HepG2 (cell line): ENCODE measurements around the gene OTUD4. TPM values are rescaled to one million over a fixed set of nuclear protein-coding genes. Genes with fewer than 3 reads are reported as not detected.

Experiments used
- AGO2 ChIP-seq: fragments of 200-400 bp; formaldehyde crosslinking; optimal IDR thresholded peaks from 2 replicates; pipeline ENCODE3; 2017; ENCODE audit warnings: mild to moderate bottlenecking, low read depth, low read length, moderate library complexity
- ASH2L ChIP-seq: fragments of 300-600, 200-600 bp; sonication (generic); IDR thresholded peaks from 2 replicates; pipeline ENCODE4 v1.7.0; 2017; ENCODE audit warnings: low read depth, mild to moderate bottlenecking, moderate library complexity, mixed read lengths, low read length; ENCODE audit not compliant: insufficient read length
- CEBPB ChIP-seq: IDR thresholded peaks from 2 replicates; pipeline ENCODE4 v1.6.1; 2011; ENCODE audit warnings: low read depth, low read length, improper control_type of control experiment, borderline replicate concordance
- KAT8 ChIP-seq: IDR thresholded peaks from 2 replicates; pipeline ENCODE4 v1.6.1; 2016; ENCODE audit warnings: missing genetic modification reagents, missing compliant biosample characterization
- KDM2A ChIP-seq: sonication (generic); formaldehyde crosslinking; IDR thresholded peaks from 2 replicates; pipeline ENCODE4 v1.4.0; 2020; ENCODE audit warnings: low read depth, missing genetic modification reagents, borderline replicate concordance
- KDM3A ChIP-seq: IDR thresholded peaks from 2 replicates; pipeline ENCODE4 v1.6.1; 2018; ENCODE audit warnings: low read depth, missing compliant biosample characterization
- NCOA2 ChIP-seq: sonication (generic); formaldehyde crosslinking; IDR thresholded peaks from 2 replicates; pipeline ENCODE4 v1.8.0; 2022; ENCODE audit warnings: inconsistent platforms
- NFKB2 ChIP-seq: sonication (generic); formaldehyde crosslinking; IDR thresholded peaks from 2 replicates; pipeline ENCODE4 v1.4.0; 2020; ENCODE audit warnings: missing genetic modification reagents, borderline replicate concordance
- NFKBIZ ChIP-seq: IDR thresholded peaks from 2 replicates; pipeline ENCODE4 v1.6.1; 2018; ENCODE audit warnings: missing genetic modification reagents, missing compliant biosample characterization
- POLR2G ChIP-seq: fragments of 200-400 bp; formaldehyde crosslinking; IDR thresholded peaks from 2 replicates; pipeline ENCODE4 v1.6.1; 2018; ENCODE audit warnings: mild to moderate bottlenecking, low read depth, low read length, moderate library complexity
- RARA ChIP-seq: IDR thresholded peaks from 2 replicates; pipeline ENCODE4 v1.6.1; 2016; ENCODE audit warnings: missing genetic modification reagents, missing compliant biosample characterization
- RARG ChIP-seq: sonication (generic); formaldehyde crosslinking; IDR thresholded peaks from 2 replicates; pipeline ENCODE4 v1.4.0; 2020; ENCODE audit warnings: low read depth, mild to moderate bottlenecking, missing genetic modification reagents
- RBM22 ChIP-seq: fragments of 200-400 bp; formaldehyde crosslinking; optimal IDR thresholded peaks from 2 replicates; pipeline ENCODE3; 2017; ENCODE audit warnings: mild to moderate bottlenecking, low read length, moderate library complexity
- TAF1 ChIP-seq: sonication (generic); formaldehyde crosslinking; IDR thresholded peaks from 2 replicates; pipeline ENCODE4 v1.4.0; 2020; ENCODE audit warnings: missing genetic modification reagents
- TEAD3 ChIP-seq: optimal IDR thresholded peaks from 2 replicates; pipeline ENCODE3; 2016; ENCODE audit warnings: borderline replicate concordance
- ZBTB14 ChIP-seq: sonication (generic); formaldehyde crosslinking; IDR thresholded peaks from 2 replicates; pipeline ENCODE4 v1.4.0; 2020; ENCODE audit warnings: missing genetic modification reagents
- ZFP41 ChIP-seq: sonication (generic); formaldehyde crosslinking; IDR thresholded peaks from 2 replicates; pipeline ENCODE4 v1.4.0; 2020; ENCODE audit warnings: mild to moderate bottlenecking, missing genetic modification reagents, borderline replicate concordance
- ZNF225 ChIP-seq: sonication (generic); formaldehyde crosslinking; IDR thresholded peaks from 2 replicates; pipeline ENCODE4 v1.4.0; 2020; ENCODE audit warnings: mild to moderate bottlenecking, missing genetic modification reagents
- ZNF337 ChIP-seq: sonication (generic); formaldehyde crosslinking; IDR thresholded peaks from 2 replicates; pipeline ENCODE4 v1.5.1; 2020; ENCODE audit warnings: missing genetic modification reagents, low read depth, mild to moderate bottlenecking, borderline replicate concordance
- ZNF503 ChIP-seq: sonication (generic); formaldehyde crosslinking; IDR thresholded peaks from 2 replicates; pipeline ENCODE4 v1.4.0; 2020; ENCODE audit warnings: missing genetic modification reagents
- ZNF83 ChIP-seq: sonication (generic); formaldehyde crosslinking; IDR thresholded peaks from 2 replicates; pipeline ENCODE4 v1.4.0; 2020; ENCODE audit warnings: missing genetic modification reagents, mild to moderate bottlenecking, borderline replicate concordance
- ZNF839 ChIP-seq: sonication (generic); formaldehyde crosslinking; IDR thresholded peaks from 2 replicates; pipeline ENCODE4 v1.4.0; 2020; ENCODE audit warnings: missing genetic modification reagents, mild to moderate bottlenecking, borderline replicate concordance
- polyA plus RNA-seq, 8 experiments: library from polyadenylated mRNA; depleted of rRNA in 3 of 8; stranded (reverse) in 7 of 8; unstranded in 1 of 8; fragments of >200 nt; fragmentation: Illumina TruSeq in 4 of 8; extraction: Trizol in 4 of 8; gene quantifications; 2 replicates each; pipeline versions ENCODE4 v1.2.1 to v1.2.3, GENCODE V29; 2011 to 2016; ENCODE audit warnings: low read depth in 4 of 8, missing spikeins in 1 of 8, mixed read lengths in 1 of 8; ENCODE audit not compliant: insufficient read depth in 1 of 8
- total RNA-seq, 5 experiments: library from RNA; depleted of rRNA; stranded (reverse); fragments of >200 nt; fragmentation: Illumina TruSeq; extraction: Trizol; gene quantifications; 2 replicates each; pipeline ENCODE4 v1.2.3, GENCODE V29; 2016; ENCODE audit warnings: low read depth in 1 of 5
- TF ChIP-seq, protein P1 (sequence below): sonication (generic); formaldehyde crosslinking; IDR thresholded peaks from 2 replicates; pipeline ENCODE4 v1.4.0; 2020; ENCODE audit warnings: missing genetic modification reagents
- TF ChIP-seq, protein P2 (sequence below): sonication (generic); formaldehyde crosslinking; IDR thresholded peaks from 2 replicates; pipeline ENCODE4 v1.8.0; 2022; ENCODE audit warnings: missing genetic modification reagents, low read depth, mild to moderate bottlenecking, borderline replicate concordance

OTUD4 gene
- total and polyA plus RNA-seq, 2 of the 13 experiments (the other 11 are each of a cell fraction or from before 2014, with no cell fraction given) = 16.1 to 18.0 TPM

- no peak for TF ChIP-seq AGO2
- TF ChIP-seq ZFP41 (CRISPR knock-in tag) = no peak
- no peak for TF ChIP-seq KAT8
- peak; percentile 37 for TF ChIP-seq ASH2L
- no peak for TF ChIP-seq CEBPB
- TF ChIP-seq ZNF337 (CRISPR knock-in tag) = no peak
- TF ChIP-seq NCOA2 (CRISPR knock-in tag) = no peak
- TF ChIP-seq TAF1 (CRISPR knock-in tag) = peak; percentile 33; the same call in 1 of the 2 replicates
- TF ChIP-seq ZNF83 (CRISPR knock-in tag) = no peak; the same call in 1 of the 2 replicates
- TF ChIP-seq, protein P1, sequence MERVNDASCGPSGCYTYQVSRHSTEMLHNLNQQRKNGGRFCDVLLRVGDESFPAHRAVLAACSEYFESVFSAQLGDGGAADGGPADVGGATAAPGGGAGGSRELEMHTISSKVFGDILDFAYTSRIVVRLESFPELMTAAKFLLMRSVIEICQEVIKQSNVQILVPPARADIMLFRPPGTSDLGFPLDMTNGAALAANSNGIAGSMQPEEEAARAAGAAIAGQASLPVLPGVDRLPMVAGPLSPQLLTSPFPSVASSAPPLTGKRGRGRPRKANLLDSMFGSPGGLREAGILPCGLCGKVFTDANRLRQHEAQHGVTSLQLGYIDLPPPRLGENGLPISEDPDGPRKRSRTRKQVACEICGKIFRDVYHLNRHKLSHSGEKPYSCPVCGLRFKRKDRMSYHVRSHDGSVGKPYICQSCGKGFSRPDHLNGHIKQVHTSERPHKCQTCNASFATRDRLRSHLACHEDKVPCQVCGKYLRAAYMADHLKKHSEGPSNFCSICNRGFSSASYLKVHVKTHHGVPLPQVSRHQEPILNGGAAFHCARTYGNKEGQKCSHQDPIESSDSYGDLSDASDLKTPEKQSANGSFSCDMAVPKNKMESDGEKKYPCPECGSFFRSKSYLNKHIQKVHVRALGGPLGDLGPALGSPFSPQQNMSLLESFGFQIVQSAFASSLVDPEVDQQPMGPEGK (CRISPR knock-in tag) = peak; percentile 81
- no peak for TF ChIP-seq RBM22
- TF ChIP-seq ZNF225 = no peak
- TF ChIP-seq RARA = peak; percentile 45; the same call in 1 of the 2 replicates
- no peak for TF ChIP-seq RARG (CRISPR knock-in tag)
- TF ChIP-seq KDM2A = peak; percentile 42; the same call in 1 of the 2 replicates
- 0 out of 2 replicates have a peak, but pooled peaks have one; percentile 39 for TF ChIP-seq NFKB2 (CRISPR knock-in tag)
- TF ChIP-seq POLR2G = 0 out of 2 replicates have a peak, but pooled peaks have one; percentile 46
- TF ChIP-seq TEAD3 (CRISPR knock-in tag) = peak; percentile 35
- TF ChIP-seq, protein P2, sequence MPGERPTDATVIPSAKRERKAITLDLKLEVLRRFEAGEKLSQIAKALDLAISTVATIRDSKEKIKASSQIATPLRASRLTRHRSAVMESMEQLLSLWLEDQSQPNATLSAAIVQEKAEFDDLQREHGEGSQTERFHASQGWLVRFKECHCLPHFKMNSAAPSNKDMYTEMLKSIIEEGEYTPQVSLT (CRISPR knock-in tag) = no peak
- TF ChIP-seq KDM3A (CRISPR knock-in tag) = peak; percentile 38; the same call in 1 of the 2 replicates
- 0 out of 2 replicates have a peak, but pooled peaks have one; percentile 24 for TF ChIP-seq NFKBIZ (CRISPR knock-in tag)
- 0 out of 2 replicates have a peak, but pooled peaks have one; percentile 12 for TF ChIP-seq ZNF503 (CRISPR knock-in tag)
- no peak for TF ChIP-seq ZNF839
- TF ChIP-seq ZBTB14 (CRISPR knock-in tag) = peak; percentile 58; the same call in 1 of the 2 replicates
Measured at GRCh38 chr4:145179281-145179860, 1.0 kb downstream of the OTUD4 start (continued).
